ENCODE results near the gene CATSPER1.

Gene CATSPER1

GRCh38 chr11:66039765-66040164 is 13.5 kb upstream of the CATSPER1 start:
- TF ChIP-seq ZFP3 (CRISPR knock-in tag; IDR thresholded peaks at IDR 0.05) (no peak), TSHZ2 (CRISPR knock-in tag; IDR thresholded peaks at IDR 0.05) (no peak), PATZ1 (CRISPR knock-in tag; IDR thresholded peaks at IDR 0.05; ENCODE audit: borderline replicate concordance) (no peak), ARNTL (CRISPR knock-in tag; IDR thresholded peaks at IDR 0.05; ENCODE audit: borderline replicate concordance, low read depth) (no peak), ZFP30 (CRISPR knock-in tag; IDR thresholded peaks at IDR 0.05) (no peak), CSRNP3 (CRISPR knock-in tag; IDR thresholded peaks at IDR 0.05) (no peak)
- no peak for ATAC-seq

- TF ChIP-seq ESRRG (CRISPR knock-in tag; IDR thresholded peaks at IDR 0.05) (no peak), POU6F1 (CRISPR knock-in tag; IDR thresholded peaks at IDR 0.05; ENCODE audit: borderline replicate concordance, low read depth) (no peak), PATZ1 (CRISPR knock-in tag; IDR thresholded peaks at IDR 0.05; ENCODE audit: borderline replicate concordance) (no peak), TCF4 (CRISPR knock-in tag; IDR thresholded peaks at IDR 0.05; ENCODE audit: borderline replicate concordance) (no peak), RARB (CRISPR knock-in tag; IDR thresholded peaks at IDR 0.05) (no peak), OSR1 (CRISPR knock-in tag; IDR thresholded peaks at IDR 0.05) (no peak), TSHZ2 (CRISPR knock-in tag; IDR thresholded peaks at IDR 0.05) (no peak), CSRNP3 (CRISPR knock-in tag; IDR thresholded peaks at IDR 0.05) (no peak)
- ATAC-seq = no peak
These were observed 11.0 kb upstream of the CATSPER1 start for GRCh38 chr11:66037327-66037726.

- no peak for ATAC-seq
- no peak for TF ChIP-seq TOX (CRISPR knock-in tag; IDR thresholded peaks at IDR 0.05; ENCODE audit: borderline replicate concordance)
- no peak for TF ChIP-seq CREB5 (CRISPR knock-in tag; IDR thresholded peaks at IDR 0.05; ENCODE audit: low read depth)
- no peak for TF ChIP-seq ARNTL (CRISPR knock-in tag; IDR thresholded peaks at IDR 0.05; ENCODE audit: borderline replicate concordance, low read depth)
- no peak for TF ChIP-seq ZC3H10 (CRISPR knock-in tag; IDR thresholded peaks at IDR 0.05)
- TF ChIP-seq POU6F1 (CRISPR knock-in tag; IDR thresholded peaks at IDR 0.05; ENCODE audit: borderline replicate concordance, low read depth) = no peak
- TF ChIP-seq OSR1 (CRISPR knock-in tag; IDR thresholded peaks at IDR 0.05) = no peak
- TF ChIP-seq GLIS3 (CRISPR knock-in tag; IDR thresholded peaks at IDR 0.05) = no peak
- no peak for TF ChIP-seq ZNF8 (CRISPR knock-in tag; IDR thresholded peaks at IDR 0.05)
- TF ChIP-seq ZNF70 (CRISPR knock-in tag; IDR thresholded peaks at IDR 0.05) = no peak
- no peak for TF ChIP-seq ZNF565 (CRISPR knock-in tag; conservative IDR thresholded peaks at IDR 0.05; ENCODE audit: low read depth)
- no peak for TF ChIP-seq ZFP30 (CRISPR knock-in tag; IDR thresholded peaks at IDR 0.05)
- no peak for TF ChIP-seq TCF4 (CRISPR knock-in tag; IDR thresholded peaks at IDR 0.05; ENCODE audit: borderline replicate concordance)
- no peak for TF ChIP-seq ISL1 (CRISPR knock-in tag; IDR thresholded peaks at IDR 0.05)
- no peak for TF ChIP-seq ZFP3 (CRISPR knock-in tag; IDR thresholded peaks at IDR 0.05)
These were observed 10.0 kb upstream of the CATSPER1 start for GRCh38 chr11:66036334-66036710.
